BE2C (cell line): Measurements from ENCODE around the gene SEMA4B.

Experiments
- DNase-seq: peaks from one replicate; pipeline ENCODE4 v3.0.0-alpha.2; 2020
- H3K27me3 ChIP-seq: fragments of 250-450 bp; sonication (Bioruptor Pico); 2 replicates; pipeline ENCODE4 v1.5.1; 2020; ENCODE audit warnings: mild to moderate bottlenecking
- H3K36me3 ChIP-seq: fragments of 250-450 bp; sonication (Bioruptor Pico); 2 replicates; pipeline ENCODE4 v1.5.1; 2020; ENCODE audit warnings: mild to moderate bottlenecking
- H3K4me1 ChIP-seq: fragments of 250-450 bp; sonication (Bioruptor Pico); 2 replicates; pipeline ENCODE4 v1.5.1; 2020
- H3K4me3 ChIP-seq: 2 replicates; pipeline ENCODE4 v1.5.1; 2011; ENCODE audit warnings: low read depth, low read length
- H3K9me3 ChIP-seq: fragments of 250-450 bp; sonication (Bioruptor Pico); 2 replicates; pipeline ENCODE4 v1.5.1; 2020
- TF ChIP-seq, protein P1 (sequence below): IDR thresholded peaks from 2 replicates; pipeline ENCODE4 v1.5.1; 2012; ENCODE audit warnings: mild to moderate bottlenecking, low read depth, low read length

The SEMA4B gene

DNA sequence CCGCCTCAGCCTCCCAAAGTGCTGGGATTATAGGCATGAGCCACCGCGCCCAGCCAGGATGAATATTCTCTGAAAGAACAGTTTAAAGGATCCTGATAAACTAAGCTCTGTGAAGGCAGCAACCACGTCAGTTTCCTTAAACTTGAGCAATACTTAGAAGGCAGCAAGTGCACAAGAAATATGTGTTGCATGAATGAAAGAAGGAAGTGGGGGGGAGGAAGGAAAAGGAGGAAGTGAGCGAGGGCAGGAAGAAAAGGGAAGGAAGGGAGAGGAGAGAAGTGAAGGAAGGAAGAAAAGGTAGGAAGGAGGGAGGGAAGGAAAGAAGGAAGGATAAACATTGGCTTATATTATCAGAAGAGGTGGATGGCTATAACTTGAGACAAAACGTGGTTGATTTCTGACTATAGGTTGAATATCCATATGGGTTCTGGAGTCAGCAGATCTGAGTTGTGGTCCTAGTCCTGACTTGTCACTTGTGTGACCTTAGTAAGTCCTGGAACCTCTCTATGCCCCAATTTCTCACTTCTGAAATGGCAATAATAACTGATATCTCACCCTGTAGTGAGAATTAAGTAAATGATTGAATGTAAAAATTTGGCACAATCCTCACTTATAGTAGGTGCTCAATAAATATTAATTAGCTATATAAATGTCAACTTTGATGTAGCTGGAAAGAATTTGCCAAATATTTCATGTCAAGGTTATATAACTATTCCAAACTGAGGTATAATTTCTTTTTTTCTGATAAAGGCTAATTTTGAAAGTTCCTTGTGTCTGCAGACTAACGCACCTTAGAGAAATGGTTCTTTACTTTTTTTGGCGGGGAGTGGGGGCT lies 12.0 kb upstream of the SEMA4B start:
- Histone ChIP-seq H3K9me3 (no peaks in the 10 kb centered on the region), H3K36me3 (no peaks in the 10 kb centered on the region), H3K27me3 (no peaks in the 10 kb centered on the region), H3K4me1 (peaks cover 23% of the 10 kb centered on the region), H3K4me3 (no peak overlapping the region)
- DNase-seq = no peak
- TF ChIP-seq, protein P1, sequence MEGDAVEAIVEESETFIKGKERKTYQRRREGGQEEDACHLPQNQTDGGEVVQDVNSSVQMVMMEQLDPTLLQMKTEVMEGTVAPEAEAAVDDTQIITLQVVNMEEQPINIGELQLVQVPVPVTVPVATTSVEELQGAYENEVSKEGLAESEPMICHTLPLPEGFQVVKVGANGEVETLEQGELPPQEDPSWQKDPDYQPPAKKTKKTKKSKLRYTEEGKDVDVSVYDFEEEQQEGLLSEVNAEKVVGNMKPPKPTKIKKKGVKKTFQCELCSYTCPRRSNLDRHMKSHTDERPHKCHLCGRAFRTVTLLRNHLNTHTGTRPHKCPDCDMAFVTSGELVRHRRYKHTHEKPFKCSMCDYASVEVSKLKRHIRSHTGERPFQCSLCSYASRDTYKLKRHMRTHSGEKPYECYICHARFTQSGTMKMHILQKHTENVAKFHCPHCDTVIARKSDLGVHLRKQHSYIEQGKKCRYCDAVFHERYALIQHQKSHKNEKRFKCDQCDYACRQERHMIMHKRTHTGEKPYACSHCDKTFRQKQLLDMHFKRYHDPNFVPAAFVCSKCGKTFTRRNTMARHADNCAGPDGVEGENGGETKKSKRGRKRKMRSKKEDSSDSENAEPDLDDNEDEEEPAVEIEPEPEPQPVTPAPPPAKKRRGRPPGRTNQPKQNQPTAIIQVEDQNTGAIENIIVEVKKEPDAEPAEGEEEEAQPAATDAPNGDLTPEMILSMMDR = no peak

DNA sequence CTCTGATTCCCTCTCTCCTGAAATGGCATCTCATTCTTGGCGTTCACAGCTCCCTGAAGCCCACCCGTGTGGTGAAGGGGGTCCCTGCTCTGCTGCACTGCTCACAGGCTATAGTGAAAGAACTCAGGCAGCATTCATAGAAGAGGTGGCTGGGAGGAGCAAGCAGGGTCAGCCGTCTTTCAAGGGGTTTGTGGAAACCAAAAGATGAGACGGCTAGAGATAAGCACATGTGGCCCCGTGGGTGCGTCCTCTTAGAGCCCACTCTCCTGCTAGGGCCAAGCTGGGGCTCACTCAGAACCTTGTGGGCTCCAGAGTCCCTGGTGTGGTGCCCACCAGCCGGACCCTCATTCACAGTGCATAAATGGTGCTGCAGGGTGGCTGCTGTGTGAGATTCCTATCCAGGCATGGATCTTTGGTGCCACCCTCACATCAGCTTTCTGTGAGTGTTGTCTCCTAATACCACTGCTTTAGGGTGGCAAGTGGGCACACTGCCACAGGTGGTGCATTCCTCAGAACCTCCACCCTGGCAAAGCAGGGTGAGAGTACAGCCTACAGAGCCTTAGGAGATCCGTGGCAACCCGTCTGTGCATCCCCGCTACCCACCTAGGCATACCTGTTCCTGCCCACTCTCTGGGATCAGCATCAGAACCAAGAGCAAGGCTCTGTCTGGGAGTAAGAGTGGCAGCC lies 11.2 kb upstream of the SEMA4B start:
- peaks cover 19% of the 10 kb centered on the region for H3K4me1 ChIP-seq
- TF ChIP-seq, protein P1 = no peak
- H3K4me3 ChIP-seq = no peak overlapping the region

DNA sequence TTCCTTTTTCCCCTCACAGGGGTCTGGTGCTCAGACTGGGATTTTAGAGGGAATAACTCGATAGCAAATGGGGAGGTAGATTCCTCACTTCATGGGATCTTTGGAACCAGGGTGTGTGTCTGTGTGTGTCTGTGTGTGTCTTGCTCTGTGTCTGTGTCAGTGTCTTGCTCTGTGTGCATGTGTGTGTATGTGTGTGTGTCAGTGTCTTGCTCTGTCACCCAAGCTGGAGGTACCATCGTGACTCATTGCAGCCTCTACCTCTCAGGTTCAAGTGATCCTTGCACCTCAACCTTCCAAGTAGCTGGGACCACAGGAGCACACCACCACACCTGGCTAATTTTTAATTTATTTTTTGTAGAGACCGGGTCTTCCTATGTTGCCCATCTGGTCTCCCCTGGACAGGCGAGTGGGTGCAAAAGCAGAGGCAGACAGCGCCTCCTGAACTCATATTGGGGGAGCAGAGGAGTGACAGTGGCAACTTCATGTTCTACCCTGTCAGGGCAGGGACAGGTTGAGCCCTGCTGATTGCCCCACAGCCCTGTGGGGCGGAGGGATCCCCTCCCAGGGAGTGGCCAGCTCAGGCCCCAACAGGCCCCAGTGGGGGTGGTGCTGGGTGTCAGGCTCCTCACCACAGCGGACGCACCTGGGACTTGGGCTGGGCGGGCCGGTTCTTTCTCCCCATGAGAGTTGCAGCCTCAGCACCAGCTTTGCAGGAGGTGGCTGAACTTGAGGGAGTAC lies 10.4 kb upstream of the SEMA4B start:
- H3K4me3 ChIP-seq = no peak overlapping the region

More for the DNA sequence above, 11.2 kb upstream of the SEMA4B start:
- H3K9me3 ChIP-seq = no peaks in the 10 kb centered on the region
- no peaks in the 10 kb centered on the region for H3K36me3 ChIP-seq
- no peaks in the 10 kb centered on the region for H3K27me3 ChIP-seq
- DNase-seq = no peak

GRCh38 chr15:90191344-90191687 lies 9.8 kb upstream of the SEMA4B start:
- Histone ChIP-seq H3K27me3 (no peaks in the 10 kb centered on the region), H3K4me1 (peaks cover 15% of the 10 kb centered on the region), H3K9me3 (no peaks in the 10 kb centered on the region), H3K4me3 (no peak overlapping the region), H3K36me3 (no peaks in the 10 kb centered on the region)
- DNase-seq = no peak
- TF ChIP-seq, protein P1 = no peak

More for the DNA sequence above, 10.4 kb upstream of the SEMA4B start:
- Histone ChIP-seq H3K4me1 (peaks cover 15% of the 10 kb centered on the region), H3K9me3 (no peaks in the 10 kb centered on the region), H3K27me3 (no peaks in the 10 kb centered on the region), H3K36me3 (no peaks in the 10 kb centered on the region)
- TF ChIP-seq, protein P1 = no peak
- no peak for DNase-seq

DNA sequence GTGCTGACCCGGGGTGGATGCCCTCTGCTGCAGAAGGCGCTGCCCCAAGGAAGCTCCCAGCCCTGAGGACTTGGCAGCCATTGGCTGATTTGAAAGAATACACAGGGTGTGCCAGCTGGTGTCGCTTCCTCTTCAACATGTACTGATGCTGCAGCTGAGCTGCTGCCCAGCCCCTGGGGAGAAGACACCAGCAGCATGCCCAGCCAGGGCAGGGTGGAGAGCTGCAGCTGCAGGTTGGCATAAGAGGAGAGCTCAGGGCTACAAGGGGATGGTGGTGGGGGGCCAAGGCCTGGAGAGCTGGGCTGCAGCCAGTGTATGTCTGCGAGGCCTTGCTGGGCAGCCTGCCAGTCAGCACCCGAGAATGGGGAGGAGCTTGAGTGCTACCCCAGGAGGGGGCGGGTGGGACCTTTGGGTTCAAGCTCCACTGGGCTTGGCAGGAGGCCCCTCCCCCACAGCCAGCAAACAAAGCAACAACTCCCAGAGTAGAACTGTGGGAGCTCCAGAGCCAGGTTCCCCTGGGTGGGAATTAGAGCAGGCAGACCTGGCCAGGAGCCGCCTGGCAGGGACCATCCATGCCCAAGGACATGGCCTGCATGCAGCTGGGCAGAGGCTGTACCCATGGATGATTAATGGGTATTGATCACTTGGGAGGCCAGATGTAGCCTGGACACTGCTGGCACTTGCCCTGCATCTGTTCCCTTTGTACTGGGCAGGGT lies 9.2 kb upstream of the SEMA4B start:
- H3K4me3 ChIP-seq = no peak overlapping the region
- DNase-seq = peak; percentile 95
- no peaks in the 10 kb centered on the region for H3K9me3 ChIP-seq
- H3K4me1 ChIP-seq = peaks cover 15% of the 10 kb centered on the region
- TF ChIP-seq, protein P1 = no peak
- no peaks in the 10 kb centered on the region for H3K36me3 ChIP-seq
- H3K27me3 ChIP-seq = no peaks in the 10 kb centered on the region
